IPS-15b (cell line): ENCODE data around the gene DYTN.

Experiments
- H3K27me3 ChIP-seq: one replicate; pipeline ENCODE4 v1.6.1; 2013; ENCODE audit warnings: low read length; ENCODE audit not compliant: control insufficient read depth, insufficient read depth
- H3K36me3 ChIP-seq: one replicate; pipeline ENCODE4 v1.6.1; 2013; ENCODE audit warnings: low read length; ENCODE audit not compliant: control insufficient read depth, insufficient read depth
- H3K4me1 ChIP-seq: one replicate; pipeline ENCODE4 v1.6.1; 2013; ENCODE audit warnings: mild to moderate bottlenecking, low read length; ENCODE audit not compliant: control insufficient read depth, insufficient read depth
- H3K4me3 ChIP-seq: one replicate; pipeline ENCODE4 v1.5.1; 2013; ENCODE audit warnings: low read depth, low read length
- H3K9ac ChIP-seq: one replicate; pipeline ENCODE4 v1.6.1; 2013; ENCODE audit warnings: low read depth, mild to moderate bottlenecking, low read length
- H3K9me3 ChIP-seq: one replicate; pipeline ENCODE4 v1.6.1; 2013; ENCODE audit warnings: mild to moderate bottlenecking, low read length; ENCODE audit not compliant: control insufficient read depth, insufficient read depth

The DYTN gene

GRCh38 chr2:206639636-206640035, 78.6 kb downstream of the DYTN start:
- peaks cover 70% of the 10 kb centered on the region for H3K27me3 ChIP-seq

DNA sequence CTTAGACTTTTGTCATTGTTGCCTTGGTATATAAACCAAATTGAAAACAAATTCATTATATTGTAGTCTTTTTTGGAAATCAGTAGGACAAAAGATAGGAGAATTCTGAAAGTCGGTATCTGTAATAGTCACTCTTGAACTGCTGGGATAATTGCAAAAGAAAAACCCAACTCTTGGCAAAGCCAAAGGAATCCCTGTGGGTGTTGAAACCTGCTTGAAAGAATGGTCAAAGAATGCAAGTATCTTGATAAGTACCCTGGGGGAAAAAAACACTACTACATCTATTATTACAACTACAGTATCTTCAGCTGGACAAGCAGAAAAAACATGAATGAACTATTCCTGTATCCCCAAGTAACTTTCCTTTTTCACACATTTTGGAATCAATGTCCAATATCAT, 83.2 kb downstream of the DYTN start:
- Histone ChIP-seq H3K27me3 (peaks cover 28% of the 10 kb centered on the region), H3K36me3 (no peaks in the 10 kb centered on the region), H3K9ac (no peak overlapping the region), H3K4me3 (no peak overlapping the region), H3K9me3 (no peaks in the 10 kb centered on the region), H3K4me1 (no peaks in the 10 kb centered on the region)

More at GRCh38 chr2:206639636-206640035, 78.6 kb downstream of the DYTN start:
- Histone ChIP-seq H3K9me3 (no peaks in the 10 kb centered on the region), H3K36me3 (no peaks in the 10 kb centered on the region), H3K4me1 (no peaks in the 10 kb centered on the region), H3K4me3 (no peak overlapping the region), H3K9ac (no peak overlapping the region)

DNA sequence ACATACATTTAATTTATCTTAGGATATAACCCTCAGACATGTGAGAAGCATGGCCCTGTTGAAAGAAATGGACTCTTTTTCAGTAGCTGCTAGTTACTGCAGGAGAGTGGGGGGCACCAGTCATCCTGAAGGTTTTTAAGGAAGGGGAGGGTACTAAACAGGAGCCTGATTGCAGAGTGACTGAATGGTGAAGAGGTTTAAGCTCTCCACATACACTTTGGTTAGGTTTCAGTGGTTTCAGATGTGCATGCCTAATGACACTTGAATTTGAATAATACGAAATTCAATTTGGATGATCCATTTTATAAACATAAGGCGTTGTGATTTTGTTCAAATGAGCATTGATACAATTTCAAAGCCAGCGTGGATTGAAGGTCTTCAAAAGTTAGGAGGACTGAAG, 86.9 kb downstream of the DYTN start:
- Histone ChIP-seq H3K4me3 (no peak overlapping the region), H3K9me3 (no peaks in the 10 kb centered on the region), H3K27me3 (peaks cover 3% of the 10 kb centered on the region), H3K9ac (no peak overlapping the region), H3K36me3 (no peaks in the 10 kb centered on the region), H3K4me1 (no peaks in the 10 kb centered on the region)

DNA sequence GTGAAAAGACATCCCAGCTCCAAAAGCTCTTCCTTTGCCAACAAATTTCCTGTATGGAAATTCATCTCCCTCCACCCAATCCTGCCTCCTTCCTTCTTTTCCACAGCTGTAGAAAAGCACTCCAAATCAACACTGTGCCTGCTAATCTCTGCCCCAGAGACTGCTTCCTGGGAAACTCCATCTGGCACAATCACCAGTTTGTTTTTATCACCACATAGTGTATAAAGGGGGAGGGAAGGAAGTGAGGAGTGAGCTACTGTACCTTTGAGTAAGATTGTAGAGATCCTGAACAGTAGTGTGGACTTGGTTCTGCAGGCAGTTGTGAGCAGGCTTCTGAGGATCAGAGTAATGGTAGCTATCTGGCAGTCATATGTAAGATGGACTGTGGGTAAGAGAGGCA, 90.6 kb downstream of the DYTN start:
- no peaks in the 10 kb centered on the region for H3K36me3 ChIP-seq
- no peak overlapping the region for H3K4me3 ChIP-seq
- H3K9ac ChIP-seq = no peak overlapping the region
- H3K9me3 ChIP-seq = no peaks in the 10 kb centered on the region
- H3K4me1 ChIP-seq = peaks cover 5% of the 10 kb centered on the region
- peaks cover 3% of the 10 kb centered on the region for H3K27me3 ChIP-seq

DNA sequence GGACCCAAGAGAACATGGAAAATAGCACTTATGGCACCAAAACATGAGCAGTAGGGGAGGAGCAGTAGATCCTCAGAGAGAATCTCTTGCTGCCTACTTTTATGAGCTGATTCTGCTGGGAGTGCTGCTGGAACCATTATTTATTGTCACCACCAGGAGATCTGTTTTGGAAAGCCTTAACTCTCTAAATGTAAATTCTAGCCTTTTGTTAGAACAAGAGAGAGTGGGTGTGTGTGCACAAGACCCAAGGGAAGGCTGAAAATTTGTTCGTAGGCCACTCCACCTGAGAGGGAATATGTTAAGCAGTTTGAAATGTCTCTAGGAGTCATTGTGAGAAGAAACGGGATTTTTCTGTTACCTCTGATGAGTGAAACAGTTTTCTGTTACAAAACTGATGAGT, 92.1 kb downstream of the DYTN start:
- Histone ChIP-seq H3K36me3 (no peaks in the 10 kb centered on the region), H3K4me1 (peaks cover 5% of the 10 kb centered on the region), H3K4me3 (no peak overlapping the region), H3K9ac (no peak overlapping the region), H3K27me3 (no peaks in the 10 kb centered on the region), H3K9me3 (no peaks in the 10 kb centered on the region)

DNA sequence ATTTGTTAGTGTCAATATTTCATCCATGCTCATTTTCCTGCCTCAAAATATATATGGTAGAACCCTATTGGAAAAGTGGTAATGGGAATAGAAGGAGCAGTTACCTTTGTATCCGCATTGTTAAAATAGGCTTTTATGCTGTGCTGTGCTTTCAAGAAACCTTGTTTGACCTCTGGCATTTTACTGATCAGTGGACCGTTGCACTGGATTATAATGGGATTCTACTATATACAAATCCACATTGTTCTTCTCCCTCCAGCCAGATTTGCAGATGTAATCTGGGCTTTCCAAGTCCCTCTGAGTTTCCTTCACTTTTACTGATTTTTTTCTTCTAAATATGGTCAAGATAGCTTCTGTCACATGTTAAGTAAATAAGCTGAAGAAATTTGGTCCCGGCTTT, 99.2 kb downstream of the DYTN start:
- H3K36me3 ChIP-seq = no peaks in the 10 kb centered on the region
- no peaks in the 10 kb centered on the region for H3K9me3 ChIP-seq
- H3K4me1 ChIP-seq = no peaks in the 10 kb centered on the region
- H3K27me3 ChIP-seq = no peaks in the 10 kb centered on the region
- no peak overlapping the region for H3K9ac ChIP-seq
- H3K4me3 ChIP-seq = no peak overlapping the region

GRCh38 chr2:206616151-206616550, 102.0 kb downstream of the DYTN start:
- H3K9me3 ChIP-seq = no peaks in the 10 kb centered on the region
- no peaks in the 10 kb centered on the region for H3K4me1 ChIP-seq
- no peaks in the 10 kb centered on the region for H3K27me3 ChIP-seq
- H3K36me3 ChIP-seq = no peaks in the 10 kb centered on the region
- H3K9ac ChIP-seq = no peak overlapping the region
- no peak overlapping the region for H3K4me3 ChIP-seq

- Histone ChIP-seq H3K27me3 (no peaks in the 10 kb centered on the region), H3K4me1 (no peaks in the 10 kb centered on the region), H3K9ac (no peak overlapping the region), H3K9me3 (no peaks in the 10 kb centered on the region), H3K36me3 (no peaks in the 10 kb centered on the region), H3K4me3 (no peak overlapping the region)
Measured at GRCh38 chr2:206615417-206616089, 102.6 kb downstream of the DYTN start.

GRCh38 chr2:206614811-206615210, 103.4 kb downstream of the DYTN start:
- no peaks in the 10 kb centered on the region for H3K4me1 ChIP-seq
- no peak overlapping the region for H3K9ac ChIP-seq
- no peaks in the 10 kb centered on the region for H3K27me3 ChIP-seq
- H3K9me3 ChIP-seq = no peaks in the 10 kb centered on the region
- H3K36me3 ChIP-seq = no peaks in the 10 kb centered on the region
- no peak overlapping the region for H3K4me3 ChIP-seq

DNA sequence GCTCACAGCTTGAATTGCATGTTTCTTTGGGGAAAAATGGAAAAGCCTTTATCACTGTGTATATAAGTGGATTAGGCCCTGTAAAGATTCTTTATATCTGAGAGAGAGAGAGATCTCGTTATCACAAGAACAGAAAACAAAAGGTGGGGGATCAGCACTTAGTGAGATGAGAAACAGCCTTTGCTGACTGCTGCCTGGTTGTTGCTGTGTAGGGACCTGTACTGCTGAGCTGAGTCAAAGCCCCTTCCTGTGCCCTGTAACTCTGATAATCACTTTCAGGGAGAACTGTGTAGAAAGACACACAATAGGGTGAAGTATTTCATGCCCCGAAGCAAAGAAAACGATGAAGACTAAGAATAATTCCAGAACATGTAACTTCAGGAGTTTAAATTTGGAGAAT, 106.5 kb downstream of the DYTN start:
- Histone ChIP-seq H3K4me1 (no peaks in the 10 kb centered on the region), H3K4me3 (no peak overlapping the region)

GRCh38 chr2:206611191-206611590, 107.0 kb downstream of the DYTN start:
- no peaks in the 10 kb centered on the region for H3K36me3 ChIP-seq
- no peaks in the 10 kb centered on the region for H3K9me3 ChIP-seq
- no peak overlapping the region for H3K4me3 ChIP-seq
- no peaks in the 10 kb centered on the region for H3K27me3 ChIP-seq
- H3K4me1 ChIP-seq = no peaks in the 10 kb centered on the region
- no peak overlapping the region for H3K9ac ChIP-seq

More for the DNA sequence above, 106.5 kb downstream of the DYTN start:
- no peak overlapping the region for H3K9ac ChIP-seq
- no peaks in the 10 kb centered on the region for H3K36me3 ChIP-seq
- no peaks in the 10 kb centered on the region for H3K9me3 ChIP-seq
- H3K27me3 ChIP-seq = no peaks in the 10 kb centered on the region

- Histone ChIP-seq H3K4me1 (no peaks in the 10 kb centered on the region), H3K36me3 (no peaks in the 10 kb centered on the region), H3K27me3 (no peaks in the 10 kb centered on the region), H3K4me3 (no peak overlapping the region), H3K9me3 (no peaks in the 10 kb centered on the region), H3K9ac (no peak overlapping the region)
Measured at GRCh38 chr2:206610451-206610850, 107.7 kb downstream of the DYTN start.
